Measurements from ENCODE around the gene CBFA2T2.

Gene CBFA2T2

GRCh38 chr20:33583143-33583542, 93.2 kb downstream of the CBFA2T2 start:
- TF ChIP-seq CTCF (IDR thresholded peaks at IDR 0.05) = no peak

GRCh38 chr20:33584976-33585375, 95.1 kb downstream of the CBFA2T2 start:
- TF ChIP-seq CTCF (IDR thresholded peaks at IDR 0.05) = no peak

- TF ChIP-seq CTCF (IDR thresholded peaks at IDR 0.05) = no peak
Measured at GRCh38 chr20:33585413-33585812, 95.5 kb downstream of the CBFA2T2 start.

- no peak for TF ChIP-seq CTCF (IDR thresholded peaks at IDR 0.05)
Measured at GRCh38 chr20:33589059-33589458, 99.2 kb downstream of the CBFA2T2 start.

- no peak for TF ChIP-seq CTCF (IDR thresholded peaks at IDR 0.05)
Measured at GRCh38 chr20:33594743-33595142, 104.8 kb downstream of the CBFA2T2 start.

GRCh38 chr20:33600414-33600813, 110.5 kb downstream of the CBFA2T2 start:
- no peak for TF ChIP-seq CTCF (IDR thresholded peaks at IDR 0.05)

GRCh38 chr20:33600981-33601380, 111.1 kb downstream of the CBFA2T2 start:
- no peak for TF ChIP-seq CTCF (IDR thresholded peaks at IDR 0.05)

- TF ChIP-seq CTCF (IDR thresholded peaks at IDR 0.05) = no peak
Measured at GRCh38 chr20:33601861-33602260, 112.0 kb downstream of the CBFA2T2 start.

All from LNCAP (cell line).